B cell (primary cell): ENCODE data around the gene DPP10.

Source experiments
- CTCF ChIP-seq: fragments of 200-600 bp; IDR thresholded peaks from one replicate; pipeline ENCODE4 v1.8.0; 2022; ENCODE audit warnings: antibody characterized with exemption, mild to moderate bottlenecking
- EZH2 ChIP-seq: IDR thresholded peaks from 2 replicates; pipeline ENCODE4 v1.6.1; 2012; ENCODE audit warnings: borderline replicate concordance, low read depth, mild to moderate bottlenecking, moderate library complexity, low read length; ENCODE audit not compliant: insufficient read depth, poor library complexity, severe bottlenecking

- TF ChIP-seq CTCF (no peak), EZH2 (no peak)
Measured at GRCh38 chr2:115174651-115175050, 732.2 kb downstream of the DPP10 start.
